Left hindlimb (tissue), 1 donor: ENCODE results near the gene GTF2H4.
"Not testable (repeated sequence)": the region's sequence is repeated elsewhere in the genome, so short reads cannot be mapped to it uniquely, and the experiment has no call there.

Source experiments
- DNase-seq: peaks from one replicate; pipeline ENCODE4 v3.0.0-alpha.2; 2018

Gene GTF2H4

GRCh38 chr6:30907758-30908591, at the start of gene GTF2H4:
TSS of gene GTF2H4 (plus strand) at chr6:30908207.
- peak; percentile 98 for DNase-seq

GRCh38 chr6:30859726-30860125, 48.3 kb upstream of the GTF2H4 start:
- DNase-seq: not testable (repeated sequence)

GRCh38 chr6:30861257-30862048, 46.6 kb upstream of the GTF2H4 start:
- no peak for DNase-seq

- DNase-seq: no peak
These were observed 45.7 kb upstream of the GTF2H4 start for GRCh38 chr6:30862156-30862875.

GRCh38 chr6:30864325-30864724, 43.7 kb upstream of the GTF2H4 start:
- DNase-seq: no peak

- DNase-seq: not testable (repeated sequence)
These were observed 38.7 kb upstream of the GTF2H4 start for GRCh38 chr6:30869241-30869749.

GRCh38 chr6:30870546-30870945, 37.5 kb upstream of the GTF2H4 start:
- no peak for DNase-seq

GRCh38 chr6:30871592-30872183, 36.3 kb upstream of the GTF2H4 start:
- DNase-seq: no peak

GRCh38 chr6:30873137-30873640, 34.8 kb upstream of the GTF2H4 start:
- DNase-seq: no peak

- not testable (repeated sequence) for DNase-seq
These were observed 34.2 kb upstream of the GTF2H4 start for GRCh38 chr6:30873795-30874194.

GRCh38 chr6:30875244-30876038, 32.6 kb upstream of the GTF2H4 start:
- DNase-seq: no peak

- DNase-seq: no peak
These were observed 31.8 kb upstream of the GTF2H4 start for GRCh38 chr6:30876039-30876730.

- DNase-seq: peak; percentile 89
These were observed 30.4 kb upstream of the GTF2H4 start for GRCh38 chr6:30877419-30878262.

GRCh38 chr6:30879684-30880427, 28.2 kb upstream of the GTF2H4 start:
- DNase-seq: no peak

- DNase-seq: peak; percentile 53
These were observed 27.2 kb upstream of the GTF2H4 start for GRCh38 chr6:30880698-30881252.

GRCh38 chr6:30881392-30882203, 26.4 kb upstream of the GTF2H4 start:
- peak; percentile 52 for DNase-seq

GRCh38 chr6:30882204-30882758, 25.7 kb upstream of the GTF2H4 start:
- no peak for DNase-seq
